Progenitor cell of endocrine pancreas (in vitro differentiated cells): ENCODE measurements around the gene BSND. TPM values are rescaled to one million over a fixed set of nuclear protein-coding genes. Genes with fewer than 3 reads are reported as not detected.

ENCODE experiments used
- DNase-seq: peaks from one replicate; pipeline ENCODE4 v3.0.0; 2021; ENCODE audit warnings: low spot score; ENCODE audit not compliant: unreplicated experiment
- H3K27ac Mint-ChIP-seq: 2 replicates; pipeline ENCODE4 v1.8.0; 2021; ENCODE audit warnings: mild to moderate bottlenecking, moderate library complexity, mixed read lengths
- H3K27me3 Mint-ChIP-seq: 2 replicates; pipeline ENCODE4 v1.8.0; 2021; ENCODE audit warnings: mixed read lengths
- H3K36me3 Mint-ChIP-seq: 2 replicates; pipeline ENCODE4 v1.8.0; 2022; ENCODE audit warnings: mixed read lengths; ENCODE audit not compliant: insufficient read depth
- H3K4me1 Mint-ChIP-seq: 2 replicates; pipeline ENCODE4 v1.8.0; 2021; ENCODE audit warnings: low read depth, mixed read lengths
- H3K4me3 Mint-ChIP-seq: 2 replicates; pipeline ENCODE4 v1.8.0; 2021; ENCODE audit warnings: low read depth, mild to moderate bottlenecking, moderate library complexity, mixed read lengths
- H3K9me3 Mint-ChIP-seq: 2 replicates; pipeline ENCODE4 v1.8.0; 2021; ENCODE audit warnings: low read depth, mixed read lengths
- CTCF ChIP-seq: fragments of 200-600 bp; sonication (generic); IDR thresholded peaks from one replicate; pipeline ENCODE4 v1.5.0; 2021; ENCODE audit warnings: antibody characterized with exemption, mild to moderate bottlenecking; ENCODE audit not compliant: unreplicated experiment
- total RNA-seq: library from RNA; stranded (reverse); gene quantifications from 2 replicates; pipeline ENCODE4 v1.2.1, GENCODE V29; 2021

Gene BSND
- total RNA-seq, 1 donor from 2014 or later, result not detected

GRCh38 chr1:54996869-54997710 is 1.6 kb upstream of the BSND start:
- TF ChIP-seq CTCF, result no peak
- Mint-ChIP-seq H3K36me3 (no peaks in the 10 kb centered on the region), H3K27ac (no peak overlapping the region), H3K27me3 (peaks cover 63% of the 10 kb centered on the region), H3K4me3 (peak overlapping the region; percentile 55), H3K9me3 (no peaks in the 10 kb centered on the region), H3K4me1 (peaks cover 10% of the 10 kb centered on the region)
- DNase-seq, result no peak

GRCh38 chr1:54997711-54997986 is 1.1 kb upstream of the BSND start:
- DNase-seq, result no peak
- no peak for TF ChIP-seq CTCF
- H3K4me3 Mint-ChIP-seq, result no peak overlapping the region
- peaks cover 10% of the 10 kb centered on the region for H3K4me1 Mint-ChIP-seq
- H3K27ac Mint-ChIP-seq, result no peak overlapping the region
- no peaks in the 10 kb centered on the region for H3K9me3 Mint-ChIP-seq
- peaks cover 63% of the 10 kb centered on the region for H3K27me3 Mint-ChIP-seq
- H3K36me3 Mint-ChIP-seq, result no peaks in the 10 kb centered on the region

GRCh38 chr1:54998100-54998499 is 633 bp upstream of the BSND start:
- H3K27me3 Mint-ChIP-seq, result peaks cover 63% of the 10 kb centered on the region
- H3K9me3 Mint-ChIP-seq, result no peaks in the 10 kb centered on the region
- H3K4me3 Mint-ChIP-seq, result no peak overlapping the region

GRCh38 chr1:55000110-55001085 is 1.7 kb downstream of the BSND start:
- H3K4me3 Mint-ChIP-seq, result no peak overlapping the region
- H3K27ac Mint-ChIP-seq, result no peak overlapping the region
- H3K4me1 Mint-ChIP-seq, result peaks cover 10% of the 10 kb centered on the region
- no peaks in the 10 kb centered on the region for H3K36me3 Mint-ChIP-seq
- no peak for DNase-seq
- H3K9me3 Mint-ChIP-seq, result no peaks in the 10 kb centered on the region
- no peak for TF ChIP-seq CTCF
- peaks cover 51% of the 10 kb centered on the region for H3K27me3 Mint-ChIP-seq

More at GRCh38 chr1:54998100-54998499, 633 bp upstream of the BSND start:
- DNase-seq, result no peak
- H3K4me1 Mint-ChIP-seq, result peaks cover 10% of the 10 kb centered on the region
- no peaks in the 10 kb centered on the region for H3K36me3 Mint-ChIP-seq
- no peak for TF ChIP-seq CTCF
- H3K27ac Mint-ChIP-seq, result no peak overlapping the region

- no peak overlapping the region for H3K27ac Mint-ChIP-seq
- H3K4me1 Mint-ChIP-seq, result peaks cover 10% of the 10 kb centered on the region
- no peaks in the 10 kb centered on the region for H3K9me3 Mint-ChIP-seq
- no peak for TF ChIP-seq CTCF
- DNase-seq, result no peak
- H3K4me3 Mint-ChIP-seq, result no peak overlapping the region
- peaks cover 41% of the 10 kb centered on the region for H3K27me3 Mint-ChIP-seq
- H3K36me3 Mint-ChIP-seq, result no peaks in the 10 kb centered on the region
Measured at GRCh38 chr1:55001311-55001710, 2.6 kb downstream of the BSND start.
